Liver (tissue), 9 donors: ENCODE measurements around the gene MAN1C1. TPM values are rescaled to one million over a fixed set of nuclear protein-coding genes. Genes with fewer than 3 reads are reported as not detected.

Source experiments
- DNase-seq: peaks from one replicate; pipeline ENCODE4 v3.0.0-alpha.2; 2017; ENCODE audit warnings: low spot score
- H3K27ac ChIP-seq, 2 donors: one replicate each; pipeline ENCODE4 v1.7.0; 2013; ENCODE audit warnings: inconsistent platforms in 2 of 2, low read length in 2 of 2, control low read depth in 1 of 2, low read depth in 1 of 2, mild to moderate bottlenecking in 1 of 2
- H3K27me3 ChIP-seq, 4 donors: one replicate each; pipeline versions ENCODE4 v1.6.1 to v1.7.0; 2013; ENCODE audit warnings: low read length in 3 of 4, inconsistent platforms in 1 of 4, mild to moderate bottlenecking in 1 of 4, moderate library complexity in 1 of 4; ENCODE audit not compliant: control insufficient read depth in 4 of 4, insufficient read depth in 4 of 4
- H3K36me3 ChIP-seq, 4 donors: one replicate each; pipeline versions ENCODE4 v1.6.1 to v1.7.0; 2013; ENCODE audit warnings: low read length in 3 of 4, mild to moderate bottlenecking in 3 of 4, low read depth in 1 of 4, moderate library complexity in 1 of 4; ENCODE audit not compliant: control insufficient read depth in 4 of 4, insufficient read depth in 3 of 4
- H3K4me1 ChIP-seq, 4 donors: one replicate each; pipeline versions ENCODE4 v1.6.1 to v1.7.0; 2013; ENCODE audit warnings: low read length in 3 of 4, mild to moderate bottlenecking in 3 of 4, moderate library complexity in 1 of 4; ENCODE audit not compliant: control insufficient read depth in 4 of 4, insufficient read depth in 4 of 4
- H3K4me3 ChIP-seq, 3 donors: one replicate each; pipeline versions ENCODE4 v1.6.1 to v1.7.0; 2013; ENCODE audit warnings: low read length in 3 of 3, control low read depth in 1 of 3, low read depth in 1 of 3, mild to moderate bottlenecking in 1 of 3
- H3K9ac ChIP-seq, 2 donors: one replicate each; pipeline ENCODE4 v1.7.0; 2013; ENCODE audit warnings: low read length in 2 of 2, mild to moderate bottlenecking in 2 of 2, moderate library complexity in 2 of 2, control low read depth in 1 of 2, low read depth in 1 of 2
- H3K9me3 ChIP-seq, 4 donors: one replicate each; pipeline versions ENCODE4 v1.6.1 to v1.7.0; 2013; ENCODE audit warnings: low read length in 3 of 4; ENCODE audit not compliant: control insufficient read depth in 4 of 4
- FOXA1 ChIP-seq: IDR thresholded peaks from 2 replicates; pipeline ENCODE4 v1.6.1; 2016; ENCODE audit warnings: antibody characterized with exemption
- FOXA2 ChIP-seq: IDR thresholded peaks from 2 replicates; pipeline ENCODE4 v1.6.1; 2016; ENCODE audit warnings: antibody characterized with exemption
- GABPA ChIP-seq, 2 donors: IDR thresholded peaks in 1 of 2; conservative IDR thresholded peaks in 1 of 2; 2 replicates each; pipeline ENCODE4 v1.6.1; 2016; ENCODE audit warnings: antibody characterized with exemption in 2 of 2, mild to moderate bottlenecking in 1 of 2, moderate library complexity in 1 of 2
- HNF4A ChIP-seq, 2 donors: conservative IDR thresholded peaks; 2 replicates each; pipeline ENCODE4 v1.6.1; 2016; ENCODE audit warnings: antibody characterized with exemption in 2 of 2, mild to moderate bottlenecking in 2 of 2
- HNF4G ChIP-seq: IDR thresholded peaks from 2 replicates; pipeline ENCODE4 v1.6.1; 2016; ENCODE audit warnings: antibody characterized with exemption
- JUND ChIP-seq, 2 donors: IDR thresholded peaks; 2 replicates each; pipeline ENCODE4 v1.6.1; 2016; ENCODE audit warnings: antibody characterized with exemption in 2 of 2
- RXRA ChIP-seq, 2 donors: IDR thresholded peaks; 2 replicates each; pipeline ENCODE4 v1.6.1; 2017 to 2018; ENCODE audit warnings: antibody characterized with exemption in 2 of 2, mild to moderate bottlenecking in 1 of 2
- SP1 ChIP-seq: IDR thresholded peaks from 2 replicates; pipeline ENCODE4 v1.6.1; 2018; ENCODE audit warnings: antibody characterized with exemption, mild to moderate bottlenecking
- TAF1 ChIP-seq: conservative IDR thresholded peaks from 2 replicates; pipeline ENCODE4 v1.6.1; 2016; ENCODE audit warnings: antibody characterized with exemption, mild to moderate bottlenecking
- YY1 ChIP-seq: IDR thresholded peaks from 2 replicates; pipeline ENCODE4 v1.6.1; 2016; ENCODE audit warnings: antibody characterized with exemption, mild to moderate bottlenecking
- WGBS: extraction: QIAGEN DNeasy Blood & Tissue Kit; methylation state at CpG from one replicate; pipeline ENCODE4 v1.1.7; 2013; 5-methylcytosine and 5-hydroxymethylcytosine counted together
- polyA plus RNA-seq, 2 donors: library from polyadenylated mRNA; stranded (reverse) in 1 of 2; unstranded in 1 of 2; fragments of 200-250 nt in 1 of 2; fragments of >200 nt in 1 of 2; fragmentation: Nextera tagmentation in 1 of 2; extraction: Ambion mirVana in 1 of 2; gene quantifications; one replicate each; pipeline versions ENCODE4 v1.2.1 to v1.2.3, GENCODE V29; 2013 to 2015
- total RNA-seq, 2 donors: library from RNA; depleted of rRNA; stranded (reverse); fragments of >200 nt; gene quantifications; one replicate each; pipeline ENCODE4 v1.2.3, GENCODE V29; 2014
- TF ChIP-seq, protein P1 (sequence below): IDR thresholded peaks from 2 replicates; pipeline ENCODE4 v1.6.1; 2016; ENCODE audit warnings: antibody characterized with exemption
- TF ChIP-seq, protein P2 (sequence below): IDR thresholded peaks from 2 replicates; pipeline ENCODE4 v1.6.1; 2016; ENCODE audit warnings: antibody characterized with exemption
- TF ChIP-seq, protein P3 (sequence below): fragments of 150-350 bp; IDR thresholded peaks from 2 replicates; pipeline ENCODE4 v1.5.1; 2017; ENCODE audit warnings: improper control_type of control experiment, low read depth, low read length; ENCODE audit not compliant: missing input control
- TF ChIP-seq, protein P4 (sequence below): IDR thresholded peaks from 2 replicates; pipeline ENCODE4 v1.6.1; 2016; ENCODE audit warnings: antibody characterized with exemption, mild to moderate bottlenecking
- donor health status: healthy.
- donor health status: healthy.
- donor health status: healthy.
- donor health status: healthy.
- donor health status: healthy.

Gene MAN1C1
- total and polyA plus RNA-seq, 4 donors = 6.3 to 16.0 (median 8.1) TPM

DNA sequence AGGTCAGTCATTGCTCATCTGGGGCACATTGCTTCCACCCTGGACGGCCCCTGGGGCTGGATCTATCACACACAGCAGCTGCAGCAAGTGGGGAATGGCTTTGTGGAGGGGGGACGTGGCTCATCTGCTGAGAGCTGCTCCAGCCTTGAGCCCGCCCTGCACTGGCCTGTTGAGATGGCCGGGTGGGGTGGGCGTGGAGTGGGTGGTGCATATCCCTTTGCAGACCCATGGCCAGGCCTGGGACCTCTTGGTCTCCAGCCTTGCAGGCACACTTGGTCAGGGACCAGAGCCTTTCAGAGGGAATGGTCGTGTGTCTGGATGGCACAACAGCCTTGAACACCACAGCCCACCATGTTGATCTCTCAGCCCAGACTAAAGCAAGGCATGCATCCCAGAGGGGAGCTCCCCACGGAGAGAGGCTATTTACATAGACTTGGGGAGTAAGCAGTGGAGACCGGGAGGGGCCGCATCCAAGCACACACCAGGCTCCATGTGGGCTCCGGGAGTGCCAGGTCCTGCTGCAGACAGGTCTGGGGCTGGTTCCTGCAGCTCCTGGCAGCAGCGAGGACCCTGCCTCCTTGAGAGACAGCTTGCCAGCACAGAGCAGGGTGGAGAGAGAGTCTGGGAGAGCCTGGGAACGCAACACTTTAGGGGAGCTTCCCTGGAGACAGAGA is 130.6 kb downstream of the MAN1C1 start:
- Histone ChIP-seq H3K27me3 (no peaks in the 10 kb centered on the region), H3K4me1 (peaks cover 0 to 12% (median 2%) of the 10 kb centered on the region in 4 donors), H3K9ac (no peak overlapping the region), H3K36me3 (peaks cover 0 to 5% (median 2%) of the 10 kb centered on the region in 4 donors), H3K27ac (no peak overlapping the region), H3K4me3 (no peak overlapping the region), H3K9me3 (no peaks in the 10 kb centered on the region)
- 90% methylated on average over 12 of the region's 12 CpGs for WGBS
- TF ChIP-seq, protein P1, sequence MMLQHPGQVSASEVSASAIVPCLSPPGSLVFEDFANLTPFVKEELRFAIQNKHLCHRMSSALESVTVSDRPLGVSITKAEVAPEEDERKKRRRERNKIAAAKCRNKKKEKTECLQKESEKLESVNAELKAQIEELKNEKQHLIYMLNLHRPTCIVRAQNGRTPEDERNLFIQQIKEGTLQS = no peak
- TF ChIP-seq TAF1 = no peak
- no peak for TF ChIP-seq RXRA (IDR thresholded peaks at IDR 0.05)
- no peak for TF ChIP-seq FOXA1
- TF ChIP-seq, protein P2, sequence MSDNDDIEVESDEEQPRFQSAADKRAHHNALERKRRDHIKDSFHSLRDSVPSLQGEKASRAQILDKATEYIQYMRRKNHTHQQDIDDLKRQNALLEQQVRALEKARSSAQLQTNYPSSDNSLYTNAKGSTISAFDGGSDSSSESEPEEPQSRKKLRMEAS = no peak
- no peak for TF ChIP-seq HNF4G
- no peak for TF ChIP-seq YY1
- TF ChIP-seq HNF4A (conservative IDR thresholded peaks at IDR 0.05) = no peak
- TF ChIP-seq GABPA (IDR thresholded peaks at IDR 0.05 in 1 of 2, conservative IDR thresholded peaks at IDR 0.05 in 1 of 2) = no peak
- TF ChIP-seq SP1 = no peak
- TF ChIP-seq FOXA2 = no peak
- no peak for DNase-seq

DNA sequence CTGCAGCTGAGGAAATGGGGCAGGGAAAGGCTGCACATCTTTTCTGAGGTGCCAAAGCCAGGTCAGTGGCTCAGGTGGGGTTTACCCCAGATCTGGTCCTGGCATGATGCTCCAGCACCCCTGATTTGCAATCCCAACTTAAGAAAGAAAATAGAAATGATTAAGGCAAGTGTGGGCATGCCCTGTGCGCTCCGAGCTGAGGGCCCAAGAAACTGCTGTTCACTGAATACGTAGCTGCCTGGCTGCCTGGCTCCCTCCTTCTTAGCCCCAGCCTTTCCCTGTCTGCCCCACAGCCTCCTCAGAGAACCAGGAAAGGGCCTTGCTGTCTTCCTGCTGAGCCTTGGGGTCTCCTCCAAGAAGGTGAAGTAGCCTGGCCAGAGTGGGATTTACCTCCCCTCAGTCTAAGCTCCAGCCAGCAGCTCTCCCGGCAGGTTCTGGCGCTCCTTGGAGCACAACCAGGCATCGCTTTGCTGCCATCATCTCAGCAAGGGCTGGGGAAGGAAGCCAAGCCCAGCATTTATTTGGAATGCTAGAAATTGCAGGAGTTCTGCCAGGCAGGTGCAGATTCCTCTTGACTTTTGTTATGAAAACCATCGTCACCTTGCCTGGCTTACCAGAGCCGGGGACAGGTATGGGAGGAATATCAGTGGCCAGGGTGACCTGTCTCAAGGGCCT is 132.1 kb downstream of the MAN1C1 start:
- H3K4me1 ChIP-seq = peaks cover 0 to 4% (median 0%) of the 10 kb centered on the region in 4 donors
- no peak for DNase-seq
- 93% methylated on average over 8 of the region's 8 CpGs for WGBS
- H3K4me3 ChIP-seq = no peak overlapping the region
- peaks cover 0 to 5% (median 2%) of the 10 kb centered on the region in 4 donors for H3K36me3 ChIP-seq
- no peaks in the 10 kb centered on the region for H3K27me3 ChIP-seq
- H3K9me3 ChIP-seq = no peaks in the 10 kb centered on the region
- H3K9ac ChIP-seq = no peak overlapping the region
- TF ChIP-seq SP1 (no peak), HNF4A (conservative IDR thresholded peaks at IDR 0.05) (no peak), GABPA (IDR thresholded peaks at IDR 0.05 in 1 of 2, conservative IDR thresholded peaks at IDR 0.05 in 1 of 2) (no peak)
- TF ChIP-seq, protein P3, sequence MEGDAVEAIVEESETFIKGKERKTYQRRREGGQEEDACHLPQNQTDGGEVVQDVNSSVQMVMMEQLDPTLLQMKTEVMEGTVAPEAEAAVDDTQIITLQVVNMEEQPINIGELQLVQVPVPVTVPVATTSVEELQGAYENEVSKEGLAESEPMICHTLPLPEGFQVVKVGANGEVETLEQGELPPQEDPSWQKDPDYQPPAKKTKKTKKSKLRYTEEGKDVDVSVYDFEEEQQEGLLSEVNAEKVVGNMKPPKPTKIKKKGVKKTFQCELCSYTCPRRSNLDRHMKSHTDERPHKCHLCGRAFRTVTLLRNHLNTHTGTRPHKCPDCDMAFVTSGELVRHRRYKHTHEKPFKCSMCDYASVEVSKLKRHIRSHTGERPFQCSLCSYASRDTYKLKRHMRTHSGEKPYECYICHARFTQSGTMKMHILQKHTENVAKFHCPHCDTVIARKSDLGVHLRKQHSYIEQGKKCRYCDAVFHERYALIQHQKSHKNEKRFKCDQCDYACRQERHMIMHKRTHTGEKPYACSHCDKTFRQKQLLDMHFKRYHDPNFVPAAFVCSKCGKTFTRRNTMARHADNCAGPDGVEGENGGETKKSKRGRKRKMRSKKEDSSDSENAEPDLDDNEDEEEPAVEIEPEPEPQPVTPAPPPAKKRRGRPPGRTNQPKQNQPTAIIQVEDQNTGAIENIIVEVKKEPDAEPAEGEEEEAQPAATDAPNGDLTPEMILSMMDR = no peak
- no peak overlapping the region for H3K27ac ChIP-seq

DNA sequence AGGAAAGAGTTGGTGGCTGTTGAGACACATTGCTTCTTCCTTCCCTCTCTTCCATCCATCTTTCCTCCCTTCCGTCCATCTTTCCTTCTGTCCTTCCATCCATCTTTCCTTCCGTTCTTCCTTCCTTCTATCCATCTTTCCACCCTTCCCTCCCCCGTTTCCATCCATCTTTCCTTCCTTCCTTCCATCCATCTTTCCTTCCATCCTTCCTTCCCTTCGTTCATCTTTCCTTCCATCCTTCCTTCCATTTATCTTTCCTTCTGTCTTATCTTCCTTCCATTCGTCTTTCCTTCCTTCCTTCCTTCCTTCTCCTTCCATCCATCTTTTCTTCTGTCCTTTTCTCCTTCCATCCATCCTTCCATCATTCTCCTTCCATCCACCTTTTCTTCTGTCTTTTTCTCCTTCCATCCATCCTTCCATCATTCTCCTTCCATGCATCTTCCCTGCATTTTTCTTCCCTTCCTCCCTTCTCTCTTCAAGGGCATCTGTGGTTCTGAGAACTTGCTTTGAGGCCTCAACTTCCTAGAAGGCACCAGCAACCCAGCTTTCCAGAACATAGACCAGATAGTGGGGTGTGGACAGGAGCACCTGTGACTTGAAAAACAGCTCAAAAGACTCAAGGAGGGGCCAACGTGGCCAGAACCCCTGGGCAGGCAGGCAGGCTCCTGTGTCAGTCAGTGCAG is 134.5 kb downstream of the MAN1C1 start:
- Histone ChIP-seq H3K9ac (no peak overlapping the region), H3K9me3 (no peaks in the 10 kb centered on the region), H3K4me3 (no peak overlapping the region), H3K27me3 (no peaks in the 10 kb centered on the region), H3K27ac (no peak overlapping the region), H3K36me3 (peaks cover 0 to 8% (median 2%) of the 10 kb centered on the region in 4 donors), H3K4me1 (peaks cover 0 to 2% (median 0%) of the 10 kb centered on the region in 4 donors)
- no peak for DNase-seq
- WGBS = 82% methylated on average over 6 of the region's 6 CpGs
- no peak for TF ChIP-seq YY1
- TF ChIP-seq JUND (IDR thresholded peaks at IDR 0.05) = no peak
- TF ChIP-seq, protein P4, sequence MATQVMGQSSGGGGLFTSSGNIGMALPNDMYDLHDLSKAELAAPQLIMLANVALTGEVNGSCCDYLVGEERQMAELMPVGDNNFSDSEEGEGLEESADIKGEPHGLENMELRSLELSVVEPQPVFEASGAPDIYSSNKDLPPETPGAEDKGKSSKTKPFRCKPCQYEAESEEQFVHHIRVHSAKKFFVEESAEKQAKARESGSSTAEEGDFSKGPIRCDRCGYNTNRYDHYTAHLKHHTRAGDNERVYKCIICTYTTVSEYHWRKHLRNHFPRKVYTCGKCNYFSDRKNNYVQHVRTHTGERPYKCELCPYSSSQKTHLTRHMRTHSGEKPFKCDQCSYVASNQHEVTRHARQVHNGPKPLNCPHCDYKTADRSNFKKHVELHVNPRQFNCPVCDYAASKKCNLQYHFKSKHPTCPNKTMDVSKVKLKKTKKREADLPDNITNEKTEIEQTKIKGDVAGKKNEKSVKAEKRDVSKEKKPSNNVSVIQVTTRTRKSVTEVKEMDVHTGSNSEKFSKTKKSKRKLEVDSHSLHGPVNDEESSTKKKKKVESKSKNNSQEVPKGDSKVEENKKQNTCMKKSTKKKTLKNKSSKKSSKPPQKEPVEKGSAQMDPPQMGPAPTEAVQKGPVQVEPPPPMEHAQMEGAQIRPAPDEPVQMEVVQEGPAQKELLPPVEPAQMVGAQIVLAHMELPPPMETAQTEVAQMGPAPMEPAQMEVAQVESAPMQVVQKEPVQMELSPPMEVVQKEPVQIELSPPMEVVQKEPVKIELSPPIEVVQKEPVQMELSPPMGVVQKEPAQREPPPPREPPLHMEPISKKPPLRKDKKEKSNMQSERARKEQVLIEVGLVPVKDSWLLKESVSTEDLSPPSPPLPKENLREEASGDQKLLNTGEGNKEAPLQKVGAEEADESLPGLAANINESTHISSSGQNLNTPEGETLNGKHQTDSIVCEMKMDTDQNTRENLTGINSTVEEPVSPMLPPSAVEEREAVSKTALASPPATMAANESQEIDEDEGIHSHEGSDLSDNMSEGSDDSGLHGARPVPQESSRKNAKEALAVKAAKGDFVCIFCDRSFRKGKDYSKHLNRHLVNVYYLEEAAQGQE = no peak
